Measurements from ENCODE around the gene PMS1.
A peak's percentile ranks its signal among the peaks of the same experiment; 100 is the strongest.

Gene PMS1

GRCh38 chr2:189763908-189764661, 20.2 kb upstream of the PMS1 start:
- DNase-seq (ENCODE audit: low read depth), result peak; percentile 29
- TF ChIP-seq CTCF (conservative IDR thresholded peaks at IDR 0.05; ENCODE audit: low read length), result peak; percentile 21
- no peak overlapping the region for H3K4me3 ChIP-seq (ENCODE audit: low read length)

GRCh38 chr2:189770590-189771322, 13.5 kb upstream of the PMS1 start:
- no peak for DNase-seq (ENCODE audit: low read depth)
- H3K4me3 ChIP-seq (ENCODE audit: low read length), result no peak overlapping the region
- TF ChIP-seq CTCF (conservative IDR thresholded peaks at IDR 0.05; ENCODE audit: low read length), result no peak

- TF ChIP-seq CTCF (conservative IDR thresholded peaks at IDR 0.05; ENCODE audit: low read length), result no peak
- DNase-seq (ENCODE audit: low read depth), result no peak
- no peak overlapping the region for H3K4me3 ChIP-seq (ENCODE audit: low read length)
These were observed 12.0 kb upstream of the PMS1 start for GRCh38 chr2:189772212-189772611.

- peak; percentile 69 for DNase-seq (ENCODE audit: low read depth)
- H3K4me3 ChIP-seq (ENCODE audit: low read length), result peak overlapping the region; percentile 82
- no peak for TF ChIP-seq CTCF (conservative IDR thresholded peaks at IDR 0.05; ENCODE audit: low read length)
These were observed 2.0 kb upstream of the PMS1 start for GRCh38 chr2:189782221-189782671.

GRCh38 chr2:189783451-189783926, 761 bp upstream of the PMS1 start:
- no peak for TF ChIP-seq CTCF (conservative IDR thresholded peaks at IDR 0.05; ENCODE audit: low read length)
- peak overlapping the region; percentile 82 for H3K4me3 ChIP-seq (ENCODE audit: low read length)
- peak; percentile 39 for DNase-seq (ENCODE audit: low read depth)

- DNase-seq (ENCODE audit: low read depth), result no peak
- no peak overlapping the region for H3K4me3 ChIP-seq (ENCODE audit: low read length)
- TF ChIP-seq CTCF (conservative IDR thresholded peaks at IDR 0.05; ENCODE audit: low read length), result no peak
These were observed 7.2 kb downstream of the PMS1 start for GRCh38 chr2:189791338-189792042.
